Right lobe of liver (tissue), 6 donors: ENCODE data around the gene RBP3. TPM values are rescaled to one million over a fixed set of nuclear protein-coding genes. Genes with fewer than 3 reads are reported as not detected.

Source experiments
- ATAC-seq, 4 donors: fragments of 200-7000 bp; cut with Tn5 transposase; one replicate each; pipeline ENCODE4 v1.9.1; 2020; ENCODE audit warnings: mild to moderate bottlenecking in 4 of 4, moderate library complexity in 4 of 4
- DNase-seq, 3 donors: peaks; one replicate each; pipeline ENCODE4 v3.0.0-alpha.2; 2020
- H3K27ac ChIP-seq, 3 donors: fragments of 200-600 bp; one replicate each; pipeline ENCODE4 v1.8.0; 2022
- H3K27me3 ChIP-seq, 2 donors: fragments of 200-600 bp; one replicate each; pipeline ENCODE4 v1.8.0; 2022
- H3K36me3 ChIP-seq, 4 donors: fragments of 200-600 bp; sonication (generic) in 1 of 4; one replicate each; pipeline versions ENCODE4 v1.5.1 to v1.8.0; 2017 to 2022; ENCODE audit warnings: control low read depth in 1 of 4
- H3K4me1 ChIP-seq, 4 donors: fragments of 200-600 bp; sonication (generic) in 1 of 4; one replicate each; pipeline versions ENCODE4 v1.5.1 to v1.8.0; 2017 to 2022; ENCODE audit warnings: control low read depth in 1 of 4
- H3K4me3 ChIP-seq, 3 donors: fragments of 200-600 bp; one replicate each; pipeline ENCODE4 v1.8.0; 2022
- H3K9me3 ChIP-seq, 4 donors: fragments of 200-600 bp; sonication (generic) in 1 of 4; one replicate each; pipeline versions ENCODE4 v1.5.1 to v1.8.0; 2017 to 2022; ENCODE audit warnings: control low read depth in 1 of 4
- CTCF ChIP-seq, 4 donors: fragments of 200-600 bp in 3 of 4; fragments of 450-650 bp in 1 of 4; IDR thresholded peaks; one replicate each; pipeline versions ENCODE4 v1.5.1 to v1.8.0; 2016 to 2022; ENCODE audit warnings: antibody characterized with exemption in 4 of 4, mild to moderate bottlenecking in 2 of 4
- POLR2A ChIP-seq: fragments of 450-650 bp; IDR thresholded peaks from one replicate; pipeline ENCODE4 v1.6.1; 2017; ENCODE audit warnings: antibody characterized with exemption, mild to moderate bottlenecking
- WGBS: methylation state at CpG from one replicate; pipeline ENCODE4 v1.1.6; 2018; ENCODE audit warnings: low coverage, low lambda C conversion rate; ENCODE audit not compliant: insufficient coverage; ENCODE audit errors: missing lambda C conversion rate; 5-methylcytosine and 5-hydroxymethylcytosine counted together
- intact Hi-C, 2 donors: fragments of 100-400 bp; cut with DNase I; formaldehyde crosslinking; loops; one replicate each; pipeline versions ENCODE4 v1.11.2 to v1.14.1; 2022
- total RNA-seq, 6 experiments: library from RNA; depleted of rRNA in 2 of 6; stranded (reverse); fragments of >200 nt in 2 of 6; fragmentation: NEBNext Ultra II Directional in 3 of 6; extraction: Animal tissue kit (Norgen Biotek cat#: 25700) in 3 of 6; gene quantifications; one replicate each; pipeline versions ENCODE4 v1.1.0 to v1.2.4, GENCODE V29; 2016 to 2023
- donor health status: DM: no; HTN: yes; CAD: no.
- donor health status: DM: no; HTN: no; CAD: no.
- donor health status: DM: no; HTN: no; CAD: no.
- donor health status: DM: no; HTN: yes; CAD: no.
- donor health status: DM: no; HTN: yes; CAD: no.

RBP3 gene
- total RNA-seq, 6 experiments from 2014 or later: not detected

DNA sequence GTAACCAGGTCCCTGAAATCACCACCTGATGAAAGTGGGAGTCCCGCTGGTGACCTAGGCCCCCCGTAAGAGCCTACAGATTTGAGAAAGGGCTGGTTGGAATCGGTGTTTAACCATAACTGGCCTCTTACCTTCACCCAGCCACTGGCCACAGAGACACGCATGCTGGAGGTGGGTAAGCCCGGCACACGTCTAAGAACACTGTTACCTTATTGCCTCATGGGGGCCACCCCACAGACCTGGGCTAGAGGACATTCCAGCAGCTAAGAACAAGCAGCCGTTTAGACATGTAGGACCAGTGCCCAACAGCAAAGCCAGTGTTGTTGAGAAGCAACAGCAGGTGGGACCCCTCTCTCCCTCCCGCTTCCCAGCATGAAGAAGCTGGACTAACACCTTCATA, 28.4 kb upstream of the RBP3 start:
- Histone ChIP-seq H3K27me3 (no peaks in the 10 kb centered on the region), H3K36me3 (no peaks in the 10 kb centered on the region), H3K9me3 (no peaks in the 10 kb centered on the region), H3K27ac (no peak overlapping the region), H3K4me1 (no peaks in the 10 kb centered on the region), H3K4me3 (no peak overlapping the region)
- 68% methylated on average over 4 of the region's 8 CpGs for WGBS
- DNase-seq (peak in 1 of 3 donors; percentile 22), ATAC-seq (no peak)
- no peak for TF ChIP-seq CTCF (IDR thresholded peaks at IDR 0.05)
- no peak for TF ChIP-seq POLR2A
- intact Hi-C loops: no loop called here

DNA sequence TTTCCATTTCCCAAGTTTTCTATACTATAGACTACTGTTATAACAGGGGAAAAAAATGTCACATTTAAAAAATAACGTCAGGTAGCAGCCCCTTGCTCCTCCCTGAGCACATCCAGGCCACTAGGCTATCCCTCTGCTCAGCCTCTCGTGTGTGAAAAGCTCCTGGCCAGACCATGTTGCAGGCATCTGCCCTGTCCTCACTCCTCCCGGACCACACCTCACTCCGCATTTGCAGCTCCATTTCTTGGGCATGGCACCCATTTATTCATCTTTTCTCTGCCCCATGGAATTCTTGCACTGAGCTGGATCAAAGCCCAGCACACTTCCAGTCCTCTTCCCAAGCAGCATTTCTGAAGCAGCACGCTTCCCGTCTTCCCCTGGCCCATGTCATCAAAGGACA, 27.4 kb upstream of the RBP3 start:
- DNase-seq (no peak), ATAC-seq (no peak)
- H3K4me3 ChIP-seq: no peak overlapping the region
- no peaks in the 10 kb centered on the region for H3K4me1 ChIP-seq
- H3K9me3 ChIP-seq: no peaks in the 10 kb centered on the region
- no peak overlapping the region for H3K27ac ChIP-seq
- 57% methylated on average over 6 of the region's 6 CpGs for WGBS
- TF ChIP-seq POLR2A (no peak), CTCF (IDR thresholded peaks at IDR 0.05) (no peak)
- H3K36me3 ChIP-seq: no peaks in the 10 kb centered on the region
- H3K27me3 ChIP-seq: no peaks in the 10 kb centered on the region
- intact Hi-C loops: no loop called here

DNA sequence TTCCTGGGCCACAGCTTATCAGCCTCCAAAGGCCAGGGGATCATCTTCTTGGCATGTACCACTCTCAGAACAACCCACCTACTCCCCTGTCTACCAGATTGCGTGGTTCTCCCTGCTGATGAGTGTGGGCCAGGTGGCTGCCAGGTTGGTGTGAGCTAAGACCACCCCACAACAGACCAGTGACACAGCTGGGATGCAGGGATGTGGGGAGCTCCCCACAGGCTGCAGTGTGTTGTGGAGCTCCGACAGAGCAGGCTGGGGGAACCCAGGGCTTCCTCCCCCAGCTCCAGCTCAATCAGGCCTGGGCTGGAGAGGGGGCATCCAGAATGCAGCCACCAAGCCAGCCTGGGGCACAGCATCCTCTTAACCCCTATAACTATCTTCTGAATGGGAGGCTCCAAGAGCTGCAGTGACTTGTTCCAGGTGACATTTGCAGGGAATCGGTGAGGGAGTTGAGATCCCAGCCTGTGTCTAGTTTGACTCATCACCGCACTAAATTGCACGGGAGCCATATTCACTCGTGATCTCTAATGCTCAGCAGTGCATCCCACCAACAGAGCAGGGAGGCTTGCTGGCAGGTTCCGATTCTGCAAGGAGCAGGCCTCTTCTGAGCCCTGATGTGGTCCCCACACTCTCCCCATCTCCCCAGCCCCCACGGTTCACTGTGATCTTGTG, 26.5 kb upstream of the RBP3 start:
- no peaks in the 10 kb centered on the region for H3K9me3 ChIP-seq
- TF ChIP-seq CTCF (IDR thresholded peaks at IDR 0.05) (no peak), POLR2A (no peak)
- H3K27ac ChIP-seq: no peak overlapping the region
- H3K4me1 ChIP-seq: no peaks in the 10 kb centered on the region
- 46% methylated on average over 4 of the region's 8 CpGs for WGBS
- H3K27me3 ChIP-seq: no peaks in the 10 kb centered on the region
- intact Hi-C loops: no loop called here
- no peak for DNase-seq
- H3K4me3 ChIP-seq: no peak overlapping the region
- no peak for ATAC-seq
- H3K36me3 ChIP-seq: no peaks in the 10 kb centered on the region

GRCh38 chr10:47322300-47323061, 25.7 kb upstream of the RBP3 start, which contains the start of gene GDF2:
GDF2 (plus strand) TSS chr10:47322454; CDS start chr10:47322669, 215 bp downstream.
- H3K9me3 ChIP-seq: no peaks in the 10 kb centered on the region
- intact Hi-C loops: no loop called here
- no peak within 1 kb of the TSS for H3K27ac ChIP-seq
- ATAC-seq: peak in 3 of 4 donors; percentile 31 to 48 (median 36)
- 43% methylated on average over 12 of the region's 35 CpGs for WGBS
- H3K4me3 ChIP-seq: peak within 1 kb of the TSS in 2 of 3 donors; percentile 10 to 24
- no peaks in the 10 kb centered on the region for H3K36me3 ChIP-seq
- no peaks in the 10 kb centered on the region for H3K4me1 ChIP-seq
- no peaks in the 10 kb centered on the region for H3K27me3 ChIP-seq
- DNase-seq: no peak
- no peak for TF ChIP-seq CTCF (IDR thresholded peaks at IDR 0.05)
- no peak for TF ChIP-seq POLR2A
